ENCODE measurements around the gene HIPK3. TPM values are rescaled to one million over a fixed set of nuclear protein-coding genes. Genes with fewer than 3 reads are reported as not detected.

The HIPK3 gene
- total and polyA plus RNA-seq, 2 experiments from 2014 or later = 5.5 to 29.8 TPM

GRCh38 chr11:33376331-33377310, 119.4 kb downstream of the HIPK3 start:
- peaks cover 7% of the 10 kb centered on the region for H3K4me1 ChIP-seq (ENCODE audit: insufficient read depth)
- H4K20me1 ChIP-seq (replicated peaks; ENCODE audit: insufficient read depth) = no peaks in the 10 kb centered on the region; the same call in 1 of the 2 replicates
- no peak for TF ChIP-seq EZH2phosphoT487 (IDR thresholded peaks at IDR 0.05; ENCODE audit: unreplicated experiment)
- Mint-ChIP-seq H3K4me1 (peaks cover 16% of the 10 kb centered on the region), H3K9me3 (no peaks in the 10 kb centered on the region), H3K4me3 (peak overlapping the region; percentile 65), H3K27ac (no peak overlapping the region), H3K36me3 (ENCODE audit: low read depth) (no peaks in the 10 kb centered on the region), H3K27me3 (ENCODE audit: insufficient read depth, low read depth, poor library complexity) (peaks cover 33% of the 10 kb centered on the region)
- H3K4me3 ChIP-seq = peak overlapping the region; percentile 61
- no peaks in the 10 kb centered on the region for H3K79me2 ChIP-seq (replicated peaks; ENCODE audit: insufficient read depth)
- no peak overlapping the region for H3K27ac ChIP-seq (ENCODE audit: low read depth)
- H3K36me3 ChIP-seq (ENCODE audit: insufficient read depth) = no peaks in the 10 kb centered on the region
- H3F3A ChIP-seq (replicated peaks; ENCODE audit: low read depth) = peaks cover 13% of the 10 kb centered on the region; the same call in 1 of the 2 replicates
- H2AFZ ChIP-seq = peak overlapping the region; percentile 88
- no peaks in the 10 kb centered on the region for H3K9me2 ChIP-seq (ENCODE audit: insufficient read depth)
- peak; percentile 73 for DNase-seq (ENCODE audit: low spot score)
- peaks cover 46% of the 10 kb centered on the region for H3K27me3 ChIP-seq (ENCODE audit: insufficient read depth)
- H3K4me2 ChIP-seq = peak overlapping the region; percentile 88
- peak; percentile 75 for ATAC-seq

- H3K36me3 ChIP-seq (ENCODE audit: insufficient read depth) = no peaks in the 10 kb centered on the region
- peaks cover 7% of the 10 kb centered on the region for H3K4me1 ChIP-seq (ENCODE audit: insufficient read depth)
- H3K4me3 ChIP-seq = peak overlapping the region; percentile 61
- DNase-seq (ENCODE audit: low spot score) (no peak), ATAC-seq (no peak)
- Mint-ChIP-seq H3K27me3 (ENCODE audit: insufficient read depth, low read depth, poor library complexity) (peaks cover 33% of the 10 kb centered on the region), H3K9me3 (no peaks in the 10 kb centered on the region), H3K4me3 (0 out of 3 replicates have a peak overlapping the region, but pooled peaks have one; percentile 65), H3K4me1 (peaks cover 14% of the 10 kb centered on the region), H3K36me3 (ENCODE audit: low read depth) (no peaks in the 10 kb centered on the region), H3K27ac (no peak overlapping the region)
- H3F3A ChIP-seq (replicated peaks; ENCODE audit: low read depth) = peaks cover 13% of the 10 kb centered on the region; the same call in 1 of the 2 replicates
- no peaks in the 10 kb centered on the region; the same call in 1 of the 2 replicates for H4K20me1 ChIP-seq (replicated peaks; ENCODE audit: insufficient read depth)
- H3K4me2 ChIP-seq = peak overlapping the region; percentile 83
- peak overlapping the region; percentile 88 for H2AFZ ChIP-seq
- peaks cover 46% of the 10 kb centered on the region for H3K27me3 ChIP-seq (ENCODE audit: insufficient read depth)
- H3K27ac ChIP-seq (ENCODE audit: low read depth) = no peak overlapping the region
- no peaks in the 10 kb centered on the region for H3K9me2 ChIP-seq (ENCODE audit: insufficient read depth)
- no peaks in the 10 kb centered on the region for H3K79me2 ChIP-seq (replicated peaks; ENCODE audit: insufficient read depth)
- no peak for TF ChIP-seq REST (IDR thresholded peaks at IDR 0.05; ENCODE audit: unreplicated experiment)
- TF ChIP-seq STAT1 (IDR thresholded peaks at IDR 0.05; ENCODE audit: unreplicated experiment) = no peak
- no peak for TF ChIP-seq ETS1 (IDR thresholded peaks at IDR 0.05)
- TF ChIP-seq POLR2AphosphoS5 (IDR thresholded peaks at IDR 0.05; ENCODE audit: low read depth) = no peak
- no peak for TF ChIP-seq ZNF331 (CRISPR knock-in tag; IDR thresholded peaks at IDR 0.05; ENCODE audit: low read depth)
- no peak for TF ChIP-seq NANOG (IDR thresholded peaks at IDR 0.05; ENCODE audit: borderline replicate concordance)
- TF ChIP-seq JUNB (IDR thresholded peaks at IDR 0.05; ENCODE audit: unreplicated experiment) = no peak
These were observed 120.5 kb downstream of the HIPK3 start for GRCh38 chr11:33377412-33378370.
